Dedifferentiated amniotic fluid mesenchymal stem cell (primary cell): ENCODE measurements around the gene VWC2.

ENCODE experiments used
- DNase-seq: peaks from one replicate; pipeline ENCODE4 v3.0.0-alpha.2; 2016; ENCODE audit errors: extremely low spot score

The VWC2 gene

DNA sequence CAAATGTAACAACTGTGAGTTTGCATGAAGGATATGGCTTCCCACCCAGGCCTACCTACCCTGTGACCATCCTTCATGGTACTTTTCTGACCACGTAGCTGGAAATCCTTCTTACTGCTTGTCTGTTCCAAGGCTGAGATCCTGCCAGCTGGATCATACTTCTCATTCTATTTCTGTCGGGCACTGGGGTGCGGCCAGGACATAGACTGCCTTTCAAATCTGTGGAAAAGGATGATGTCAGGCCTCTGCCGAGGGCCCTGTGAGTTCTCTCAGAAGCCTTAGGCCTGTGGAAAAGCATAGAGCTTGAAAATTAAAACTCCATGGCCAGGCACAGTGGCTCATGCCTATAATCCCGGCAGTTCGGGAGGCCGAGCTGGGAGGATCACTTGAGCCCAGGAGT lies 10.0 kb downstream of the VWC2 start:
- DNase-seq, result no peak

GRCh38 chr7:49787980-49788379 lies 14.5 kb downstream of the VWC2 start:
- no peak for DNase-seq

GRCh38 chr7:49788455-49789059 lies 15.1 kb downstream of the VWC2 start:
- DNase-seq, result no peak

GRCh38 chr7:49789736-49790135 lies 16.3 kb downstream of the VWC2 start:
- DNase-seq, result no peak

DNA sequence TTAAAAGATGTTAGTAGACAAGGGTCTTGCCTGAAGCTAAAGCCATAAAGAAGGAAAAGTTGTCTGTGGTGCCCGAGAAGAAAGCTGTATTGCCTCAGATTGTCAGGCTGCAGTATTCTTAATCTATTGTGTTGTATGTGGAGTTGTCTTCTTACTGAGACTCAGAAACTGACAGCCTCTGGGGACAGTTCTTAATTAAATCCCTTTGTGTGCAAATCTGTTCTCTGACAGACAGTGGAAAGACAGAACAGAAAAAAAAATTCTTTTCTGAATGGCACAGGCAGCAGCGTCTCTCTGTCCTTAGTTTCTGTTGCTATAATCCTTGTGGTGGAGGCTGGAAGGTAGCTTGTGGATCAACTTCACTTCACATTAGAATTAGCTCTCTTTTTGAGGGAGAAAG lies 16.8 kb downstream of the VWC2 start:
- no peak for DNase-seq

GRCh38 chr7:49791088-49791741 lies 17.8 kb downstream of the VWC2 start:
- DNase-seq, result no peak

DNA sequence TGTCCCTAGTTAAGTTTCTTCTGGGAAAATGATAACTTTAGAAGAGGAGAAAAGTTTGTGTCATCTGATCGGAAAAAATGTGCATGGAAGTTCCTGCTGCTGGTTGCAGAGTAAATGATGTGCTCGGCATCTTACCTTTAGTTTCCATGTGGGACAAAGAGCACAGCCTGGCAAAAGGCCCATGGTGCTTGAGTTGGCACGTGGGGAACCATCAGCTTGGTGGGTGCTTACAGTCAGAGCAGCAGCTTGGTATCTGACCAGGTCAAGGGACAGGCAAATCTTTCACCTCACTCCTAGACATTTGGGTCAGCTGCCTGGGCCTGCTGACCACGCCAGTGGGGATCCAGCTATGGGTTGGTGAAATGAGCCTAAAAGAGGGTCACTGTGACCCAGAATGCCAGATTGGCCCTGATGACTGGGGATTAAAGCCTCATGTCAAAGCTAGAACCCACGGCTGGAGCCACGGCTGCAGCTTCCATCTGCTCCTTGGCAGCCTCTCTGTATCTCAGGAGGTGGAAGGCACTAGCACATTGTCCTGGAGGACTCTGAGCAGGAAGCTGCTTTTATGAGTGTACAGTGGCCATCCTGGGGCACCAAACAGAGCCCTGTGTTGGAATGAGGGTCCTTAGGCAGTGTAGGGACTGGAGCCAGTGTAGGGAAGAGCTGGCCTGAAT lies 24.7 kb downstream of the VWC2 start:
- no peak for DNase-seq

DNA sequence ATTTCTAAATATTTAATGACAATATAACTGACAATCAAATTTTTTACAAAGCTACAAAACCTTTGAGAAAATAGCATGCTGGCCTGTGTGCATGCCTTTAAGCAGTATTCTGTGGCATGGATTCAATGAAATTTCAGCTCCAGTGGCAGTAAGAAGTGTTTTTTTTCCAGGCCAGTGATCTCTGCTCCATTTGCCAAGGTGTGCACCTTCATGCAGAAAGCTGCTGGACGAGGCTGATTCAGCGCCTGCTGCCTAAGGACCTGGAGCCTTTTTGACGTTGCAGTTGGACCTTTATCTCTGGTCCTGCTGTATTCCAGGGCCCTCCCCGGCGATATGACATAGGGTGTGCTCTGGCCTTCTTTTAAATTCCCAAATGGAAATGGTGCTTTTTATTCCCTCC lies 26.6 kb downstream of the VWC2 start:
- DNase-seq, result no peak

GRCh38 chr7:49802600-49802999 lies 29.2 kb downstream of the VWC2 start:
- DNase-seq, result no peak

GRCh38 chr7:49803812-49804211 lies 30.4 kb downstream of the VWC2 start:
- DNase-seq, result no peak

DNA sequence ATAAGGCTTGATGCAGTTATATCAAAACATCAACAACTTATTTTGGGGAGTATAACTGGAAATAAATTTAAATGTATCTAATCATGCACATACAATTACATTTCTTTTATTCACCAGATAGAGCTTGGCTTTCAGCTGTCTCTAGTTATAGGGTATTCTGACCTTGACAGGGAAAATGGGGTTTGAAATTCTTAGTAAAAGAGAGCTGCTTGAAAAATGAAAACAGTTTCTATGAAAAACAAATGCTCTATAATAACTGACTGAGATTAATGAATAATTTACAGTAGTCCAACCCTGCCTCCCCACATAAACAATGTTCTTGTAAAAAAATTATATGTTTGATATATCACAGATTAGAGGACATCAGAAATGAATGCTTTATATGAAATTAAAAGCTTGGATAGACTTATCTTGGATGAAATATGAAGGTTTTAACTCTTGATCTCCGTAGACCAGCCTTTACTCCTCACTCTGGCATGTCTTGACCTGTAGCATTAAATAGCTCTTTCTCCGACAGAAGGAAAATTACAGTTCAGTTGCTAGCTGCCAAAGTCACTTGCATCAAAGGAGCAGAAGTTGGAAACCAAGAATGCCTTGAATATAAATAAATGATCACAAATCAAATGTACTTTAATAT lies 32.1 kb downstream of the VWC2 start:
- no peak for DNase-seq

DNA sequence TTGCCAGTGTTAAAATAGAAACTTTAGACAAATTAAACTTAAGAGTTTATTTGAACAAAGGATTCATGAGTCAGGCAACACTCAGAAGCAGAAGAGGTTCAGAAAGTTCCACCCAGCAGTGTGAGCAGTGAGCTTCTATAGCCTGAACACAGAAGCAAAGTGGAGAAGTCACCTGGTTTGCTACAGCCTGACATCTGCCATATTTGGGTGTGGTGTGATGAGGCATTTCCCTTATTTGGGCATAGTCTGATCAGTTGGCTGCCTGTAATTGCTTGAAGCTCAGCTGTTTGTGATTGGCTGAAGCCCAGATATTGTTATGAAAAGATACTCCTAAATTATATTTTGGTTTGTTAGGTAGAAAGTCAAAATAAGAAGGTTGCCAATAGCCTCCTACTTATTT lies 39.1 kb downstream of the VWC2 start:
- no peak for DNase-seq

- no peak for DNase-seq
Measured at GRCh38 chr7:49817279-49817678, 43.8 kb downstream of the VWC2 start.

GRCh38 chr7:49821181-49821580 lies 47.7 kb downstream of the VWC2 start:
- no peak for DNase-seq

GRCh38 chr7:49822856-49823255 lies 49.4 kb downstream of the VWC2 start:
- no peak for DNase-seq

GRCh38 chr7:49823566-49823965 lies 50.1 kb downstream of the VWC2 start:
- no peak for DNase-seq

DNA sequence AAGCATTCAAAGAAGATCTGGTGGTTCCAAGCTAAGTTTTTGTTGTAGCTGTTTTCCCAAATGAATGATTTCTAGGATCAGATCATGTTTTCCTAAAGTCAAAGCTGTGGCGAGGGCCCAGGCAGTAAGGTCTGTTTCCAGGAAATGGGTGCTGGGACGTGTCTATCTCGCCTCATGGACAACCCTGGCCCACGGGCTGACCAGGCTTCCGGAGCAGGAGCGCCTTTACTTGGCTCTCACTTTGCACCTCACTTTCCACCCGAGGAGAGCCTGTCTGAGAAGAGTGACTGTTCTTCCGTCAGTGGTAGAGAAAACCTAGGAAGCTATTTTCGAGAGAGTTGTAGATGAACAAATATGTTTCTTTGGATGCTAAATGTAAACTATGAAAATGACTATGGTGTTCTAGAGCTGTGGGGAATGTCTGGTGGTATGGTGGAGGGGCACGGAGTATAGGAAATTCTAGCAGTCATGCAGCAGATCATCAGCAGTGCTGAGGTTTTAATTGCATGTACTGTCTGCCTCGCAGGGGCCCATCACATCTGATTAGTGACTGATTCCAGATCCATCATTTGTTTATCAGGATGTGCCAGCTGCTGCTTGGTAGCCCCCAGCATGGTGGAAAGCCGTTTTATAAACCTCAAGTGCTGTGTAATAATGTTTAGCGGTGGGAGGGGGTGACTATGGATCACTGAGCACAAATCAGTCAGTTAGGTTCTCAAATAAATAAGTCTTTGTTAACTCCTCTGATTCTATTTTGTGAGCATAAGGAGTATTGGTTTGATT lies 66.6 kb downstream of the VWC2 start:
- no peak for DNase-seq

DNA sequence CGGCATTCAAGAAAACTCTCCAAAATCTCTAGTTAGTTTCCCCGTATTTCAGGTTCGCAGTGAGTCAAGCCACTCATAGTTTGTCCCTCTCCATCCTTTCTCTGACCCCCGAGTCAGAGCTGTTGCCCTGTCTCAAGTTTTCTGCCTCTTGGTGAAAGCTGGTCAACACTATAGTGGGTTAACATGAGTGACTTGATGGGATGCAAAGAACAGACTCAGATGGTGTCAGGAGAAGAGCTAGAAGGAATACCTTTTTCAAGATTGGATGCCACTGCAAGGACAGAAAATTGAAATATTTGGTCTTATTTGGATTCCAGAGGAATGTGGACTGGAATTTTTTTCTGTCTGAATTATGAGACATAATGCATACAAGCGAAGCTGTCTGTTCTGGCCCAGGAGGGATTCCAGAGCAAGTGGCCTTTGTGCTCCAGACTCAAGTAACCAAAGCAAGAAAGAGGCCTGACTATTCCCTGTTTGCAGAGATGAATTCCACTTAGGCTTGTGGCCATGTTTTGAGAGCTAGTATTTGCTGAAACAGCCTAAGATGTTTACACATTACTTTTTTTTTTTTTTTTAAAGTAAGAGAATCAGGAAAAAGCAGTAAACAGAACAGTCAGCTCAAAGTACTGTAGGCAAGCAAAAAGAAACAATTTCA lies 67.4 kb downstream of the VWC2 start:
- no peak for DNase-seq

DNA sequence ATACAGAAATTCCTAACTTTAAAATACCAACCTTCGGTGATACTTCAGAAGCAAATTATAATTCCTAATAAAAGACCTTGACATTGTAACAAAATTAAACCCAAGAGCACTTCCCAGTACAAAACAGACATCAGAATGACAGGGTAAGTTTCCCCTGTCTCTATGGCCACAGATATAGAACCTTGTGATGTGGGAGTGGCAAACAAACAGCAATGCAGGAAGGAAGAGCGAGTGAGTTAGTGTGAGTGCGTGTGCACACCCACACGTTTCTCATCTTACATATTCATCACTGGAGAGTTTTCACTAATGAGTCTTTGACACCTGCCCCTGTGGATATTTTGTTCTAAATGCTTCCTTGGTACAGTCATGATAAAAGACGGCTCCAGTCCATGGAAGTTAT lies 72.2 kb downstream of the VWC2 start:
- no peak for DNase-seq

DNA sequence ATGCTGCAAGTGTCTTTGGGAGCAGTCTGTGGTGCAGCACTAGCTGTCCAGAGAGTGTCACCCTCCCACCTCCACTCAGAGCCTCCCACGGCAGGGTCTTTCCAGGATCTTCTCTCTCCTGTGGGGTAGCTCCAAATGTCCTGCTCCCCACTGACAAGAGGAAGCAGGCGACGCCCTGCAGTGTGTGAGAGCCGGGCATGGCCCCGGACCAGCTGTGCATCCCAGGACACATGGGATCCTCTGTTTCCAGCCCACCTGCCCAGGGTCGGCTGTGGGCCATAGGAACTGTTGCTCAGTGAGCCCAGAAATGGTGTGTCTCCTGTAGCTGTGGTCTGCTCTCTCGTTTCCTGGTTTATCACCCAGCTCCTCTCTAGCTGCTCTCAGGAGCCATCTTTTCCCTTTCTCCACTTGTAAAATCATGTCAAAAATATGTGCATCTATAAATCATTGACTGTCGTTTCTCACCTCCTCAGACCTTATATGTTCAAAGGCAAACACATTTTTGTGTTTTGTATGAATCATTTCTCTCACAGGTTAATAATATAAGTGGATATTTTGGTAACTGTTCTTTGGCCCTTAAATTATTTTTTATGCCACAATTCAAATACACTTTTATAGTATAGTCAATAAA lies 74.9 kb downstream of the VWC2 start:
- DNase-seq, result no peak
